ENCODE measurements around the gene MAP1A. TPM values are rescaled to one million over a fixed set of nuclear protein-coding genes. Genes with fewer than 3 reads are reported as not detected.

Gene MAP1A
- 14.6 and 15.0 TPM in 2 replicates for total RNA-seq

GRCh38 chr15:43517354-43518196 lies at the start of gene MAP1A:
TSS of gene MAP1A (plus strand) at chr15:43517608. CDS start at chr15:43521474, 3,866 bp downstream.
- intact Hi-C loops (cut with micrococcal nuclease), result loop anchor here (10.0 kb wide), 2 partner anchors 307 to 1017 kb away; partner anchors contain the start of genes EIF3J, MFAP1 and WDR76

GRCh38 chr15:43469867-43470266 lies 47.5 kb upstream of the MAP1A start:
- intact Hi-C loops (cut with micrococcal nuclease), result no loop called here

GRCh38 chr15:43471975-43472374 lies 45.4 kb upstream of the MAP1A start:
- intact Hi-C loops (cut with micrococcal nuclease), result no loop called here

GRCh38 chr15:43473885-43474284 lies 43.5 kb upstream of the MAP1A start:
- intact Hi-C loops (cut with micrococcal nuclease), result no loop called here

- intact Hi-C loops (cut with micrococcal nuclease), result no loop called here
These were observed 33.9 kb upstream of the MAP1A start for GRCh38 chr15:43483297-43484128.

GRCh38 chr15:43484455-43484854 lies 33.0 kb upstream of the MAP1A start:
- intact Hi-C loops (cut with micrococcal nuclease), result no loop called here

GRCh38 chr15:43487271-43487895 lies 30.0 kb upstream of the MAP1A start:
- intact Hi-C loops (cut with micrococcal nuclease), result no loop called here

- intact Hi-C loops (cut with micrococcal nuclease), result no loop called here
These were observed 28.6 kb upstream of the MAP1A start for GRCh38 chr15:43488790-43489189.

- intact Hi-C loops (cut with micrococcal nuclease), result no loop called here
These were observed 28.2 kb upstream of the MAP1A start for GRCh38 chr15:43489191-43489590.

GRCh38 chr15:43492266-43492665 lies 25.1 kb upstream of the MAP1A start:
- intact Hi-C loops (cut with micrococcal nuclease), result loop anchor here (5.0 kb wide), 1 partner anchor 300 kb away; the partner anchor contains the start of gene SERF2

- intact Hi-C loops (cut with micrococcal nuclease), result loop anchor here (1.0 to 5.0 kb wide), 5 partner anchors 17 to 307 kb away; partner anchors contain the start of genes HYPK, LCMT2, SERF2 and SERINC4
These were observed 24.5 kb upstream of the MAP1A start, which contains the start of gene TP53BP1 for GRCh38 chr15:43492673-43493601. TSS of gene TP53BP1 (minus strand) at chr15:43493156. CDS start at chr15:43493043, 113 bp downstream.

GRCh38 chr15:43493703-43494472 lies 23.5 kb upstream of the MAP1A start:
- intact Hi-C loops (cut with micrococcal nuclease), result loop anchor here (1.0 to 5.0 kb wide), 5 partner anchors 16 to 306 kb away; partner anchors contain the start of genes HYPK, LCMT2, SERF2 and SERINC4

GRCh38 chr15:43498990-43499389 lies 18.4 kb upstream of the MAP1A start:
- intact Hi-C loops (cut with micrococcal nuclease), result no loop called here

- intact Hi-C loops (cut with micrococcal nuclease), result no loop called here
These were observed 17.8 kb upstream of the MAP1A start for GRCh38 chr15:43499635-43500034.

- intact Hi-C loops (cut with micrococcal nuclease), result no loop called here
These were observed 11.7 kb upstream of the MAP1A start for GRCh38 chr15:43505738-43506137.

GRCh38 chr15:43508421-43508820 lies 9.0 kb upstream of the MAP1A start:
- intact Hi-C loops (cut with micrococcal nuclease), result no loop called here

- intact Hi-C loops (cut with micrococcal nuclease), result no loop called here
These were observed 8.3 kb upstream of the MAP1A start for GRCh38 chr15:43508991-43509659.

- intact Hi-C loops (cut with micrococcal nuclease), result loop anchor here (1.0 to 10.0 kb wide), 12 partner anchors 16 to 1237 kb away; partner anchors contain the start of genes CTDSPL2, EIF3J, GANC and GOLM2
These were observed 7.7 kb upstream of the MAP1A start for GRCh38 chr15:43509660-43510199.

All from T-helper 1 cell treated with Interleukin-12 subunit alpha and Interleukin-12 subunit beta and Interleukin-4 antibody, amounts not matched to agents 30 ng/mL and 1 ng/mL, for 36 hours (primary cell).